ENCODE measurements around the gene ERI3. TPM values are rescaled to one million over a fixed set of nuclear protein-coding genes. Genes with fewer than 3 reads are reported as not detected.

ERI3 gene
- total and polyA plus RNA-seq, 2 of the 13 experiments (the other 11 are each of a cell fraction or from before 2014, with no cell fraction given): 35.6 to 35.9 TPM

DNA sequence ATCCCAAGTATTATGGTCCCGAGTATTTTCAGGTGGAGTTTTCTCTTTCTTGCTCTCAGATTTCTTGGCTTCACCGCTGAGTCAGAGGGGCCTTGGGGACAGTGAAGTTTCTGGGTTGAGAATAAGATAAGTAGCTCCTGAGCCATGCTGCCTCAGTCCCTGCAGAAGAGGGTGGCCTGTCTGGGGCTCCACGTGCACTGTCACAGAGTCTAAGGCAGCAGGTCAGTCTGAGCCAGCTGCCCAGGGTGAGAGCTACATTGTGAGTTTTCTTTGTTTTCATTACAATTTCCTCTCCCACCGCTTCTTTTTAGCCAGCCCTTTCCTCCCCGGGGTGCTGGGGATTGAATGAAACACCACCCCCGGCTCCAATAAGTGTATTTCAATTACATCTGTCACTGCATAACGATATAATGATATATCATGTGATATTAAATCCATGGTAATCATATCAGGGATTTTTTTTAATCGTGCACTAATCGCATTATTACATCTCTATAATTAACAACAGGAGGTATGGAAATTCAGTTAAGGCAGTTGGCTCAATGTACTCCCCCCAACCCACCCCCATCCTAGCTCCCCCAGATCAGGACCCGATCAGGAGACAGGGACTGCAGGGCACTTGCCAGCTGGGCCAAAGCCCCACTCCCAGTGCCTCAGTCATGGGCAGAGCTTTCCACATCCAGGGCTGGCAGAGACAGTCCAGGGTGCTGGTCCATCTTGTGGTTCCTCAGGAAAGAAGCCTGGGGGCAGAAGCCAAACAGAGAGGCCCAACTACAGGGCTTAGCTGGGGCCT, 98.1 kb downstream of the ERI3 start:
- Histone ChIP-seq H3K27me3 (ENCODE audit: control insufficient read depth in 1 of 2, insufficient read depth in 2 of 2, low read length in 2 of 2) (no peaks in the 10 kb centered on the region), H3K27ac (ENCODE audit: extremely low read length, insufficient read depth, low read length) (no peak overlapping the region), H4K20me1 (ENCODE audit: insufficient read depth, low read length) (no peaks in the 10 kb centered on the region), H3K4me2 (ENCODE audit: low read depth, low read length) (no peak overlapping the region), H3K4me1 (ENCODE audit: insufficient read depth, low read length) (peaks cover 22% of the 10 kb centered on the region), H3K4me3 (replicated peaks in 1 of 3; ENCODE audit: insufficient read depth in 1 of 3, low read depth in 2 of 3, low read length in 3 of 3) (no peak overlapping the region), H3K9ac (ENCODE audit: insufficient read depth, low read depth, low read length) (no peak overlapping the region), H2AFZ (ENCODE audit: low read length) (no peak overlapping the region), H3K9me3 (ENCODE audit: low read length) (no peaks in the 10 kb centered on the region), H3K36me3 (replicated peaks in 1 of 2; ENCODE audit: control insufficient read depth in 1 of 2, insufficient read depth in 2 of 2, low read length in 2 of 2) (peaks cover 1 to 4% of the 10 kb centered on the region in 2 experiments; a peak in 1 of 5 replicates), H3K79me2 (ENCODE audit: insufficient read depth, low read length) (no peaks in the 10 kb centered on the region)
- no TSS peak for BruUV-seq (replicated peaks)
- in situ Hi-C loops (cut with HindIII; ENCODE audit: extremely low pct_ligation_motif_present, low pct_unique_long_range_greater_than_20kb): no loop called here
- ATAC-seq (no peak), DNase-seq (ENCODE audit: low spot score) (no peak), FAIRE-seq (no peak)
- WGBS (ENCODE audit: low lambda C conversion rate): 97% methylated on average over 10 of the region's 10 CpGs
- intact Hi-C loops (cut with micrococcal nuclease; ENCODE audit: unreplicated experiment): no loop called here
- ChIA-PET CTCF (ENCODE audit: low intra/inter-chr PET ratio, low total read pairs) (no interaction called here), POLR2A (no interaction called here)
- TF ChIP-seq, protein P1, sequence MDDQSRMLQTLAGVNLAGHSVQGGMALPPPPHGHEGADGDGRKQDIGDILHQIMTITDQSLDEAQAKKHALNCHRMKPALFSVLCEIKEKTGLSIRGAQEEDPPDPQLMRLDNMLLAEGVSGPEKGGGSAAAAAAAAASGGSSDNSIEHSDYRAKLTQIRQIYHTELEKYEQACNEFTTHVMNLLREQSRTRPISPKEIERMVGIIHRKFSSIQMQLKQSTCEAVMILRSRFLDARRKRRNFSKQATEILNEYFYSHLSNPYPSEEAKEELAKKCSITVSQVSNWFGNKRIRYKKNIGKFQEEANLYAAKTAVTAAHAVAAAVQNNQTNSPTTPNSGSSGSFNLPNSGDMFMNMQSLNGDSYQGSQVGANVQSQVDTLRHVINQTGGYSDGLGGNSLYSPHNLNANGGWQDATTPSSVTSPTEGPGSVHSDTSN (CRISPR knock-in tag; IDR thresholded peaks at IDR 0.05; ENCODE audit: borderline replicate concordance): no peak
- TF ChIP-seq ZNF552 (CRISPR knock-in tag; IDR thresholded peaks at IDR 0.05; ENCODE audit: borderline replicate concordance) (no peak), ZNF678 (CRISPR knock-in tag; IDR thresholded peaks at IDR 0.05) (no peak), ZNF615 (CRISPR knock-in tag; IDR thresholded peaks at IDR 0.05; ENCODE audit: borderline replicate concordance) (no peak), RXRB (CRISPR knock-in tag; IDR thresholded peaks at IDR 0.05; ENCODE audit: borderline replicate concordance) (no peak), EZH2 (conservative IDR thresholded peaks at IDR 0.05; ENCODE audit: low read depth, low read length) (no peak), ZNF468 (CRISPR knock-in tag; IDR thresholded peaks at IDR 0.05) (no peak), TARDBP (CRISPR knock-in tag; IDR thresholded peaks at IDR 0.05) (no peak), XBP1 (CRISPR knock-in tag; IDR thresholded peaks at IDR 0.05) (no peak)
- TF ChIP-seq, protein P2, sequence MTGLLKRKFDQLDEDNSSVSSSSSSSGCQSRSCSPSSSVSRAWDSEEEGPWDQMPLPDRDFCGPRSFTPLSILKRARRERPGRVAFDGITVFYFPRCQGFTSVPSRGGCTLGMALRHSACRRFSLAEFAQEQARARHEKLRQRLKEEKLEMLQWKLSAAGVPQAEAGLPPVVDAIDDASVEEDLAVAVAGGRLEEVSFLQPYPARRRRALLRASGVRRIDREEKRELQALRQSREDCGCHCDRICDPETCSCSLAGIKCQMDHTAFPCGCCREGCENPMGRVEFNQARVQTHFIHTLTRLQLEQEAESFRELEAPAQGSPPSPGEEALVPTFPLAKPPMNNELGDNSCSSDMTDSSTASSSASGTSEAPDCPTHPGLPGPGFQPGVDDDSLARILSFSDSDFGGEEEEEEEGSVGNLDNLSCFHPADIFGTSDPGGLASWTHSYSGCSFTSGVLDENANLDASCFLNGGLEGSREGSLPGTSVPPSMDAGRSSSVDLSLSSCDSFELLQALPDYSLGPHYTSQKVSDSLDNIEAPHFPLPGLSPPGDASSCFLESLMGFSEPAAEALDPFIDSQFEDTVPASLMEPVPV (CRISPR knock-in tag; IDR thresholded peaks at IDR 0.05): no peak
- TF ChIP-seq, protein P3, sequence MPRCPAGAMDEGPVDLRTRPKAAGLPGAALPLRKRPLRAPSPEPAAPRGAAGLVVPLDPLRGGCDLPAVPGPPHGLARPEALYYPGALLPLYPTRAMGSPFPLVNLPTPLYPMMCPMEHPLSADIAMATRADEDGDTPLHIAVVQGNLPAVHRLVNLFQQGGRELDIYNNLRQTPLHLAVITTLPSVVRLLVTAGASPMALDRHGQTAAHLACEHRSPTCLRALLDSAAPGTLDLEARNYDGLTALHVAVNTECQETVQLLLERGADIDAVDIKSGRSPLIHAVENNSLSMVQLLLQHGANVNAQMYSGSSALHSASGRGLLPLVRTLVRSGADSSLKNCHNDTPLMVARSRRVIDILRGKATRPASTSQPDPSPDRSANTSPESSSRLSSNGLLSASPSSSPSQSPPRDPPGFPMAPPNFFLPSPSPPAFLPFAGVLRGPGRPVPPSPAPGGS (CRISPR knock-in tag; IDR thresholded peaks at IDR 0.05): no peak
- TF ChIP-seq, protein P4, sequence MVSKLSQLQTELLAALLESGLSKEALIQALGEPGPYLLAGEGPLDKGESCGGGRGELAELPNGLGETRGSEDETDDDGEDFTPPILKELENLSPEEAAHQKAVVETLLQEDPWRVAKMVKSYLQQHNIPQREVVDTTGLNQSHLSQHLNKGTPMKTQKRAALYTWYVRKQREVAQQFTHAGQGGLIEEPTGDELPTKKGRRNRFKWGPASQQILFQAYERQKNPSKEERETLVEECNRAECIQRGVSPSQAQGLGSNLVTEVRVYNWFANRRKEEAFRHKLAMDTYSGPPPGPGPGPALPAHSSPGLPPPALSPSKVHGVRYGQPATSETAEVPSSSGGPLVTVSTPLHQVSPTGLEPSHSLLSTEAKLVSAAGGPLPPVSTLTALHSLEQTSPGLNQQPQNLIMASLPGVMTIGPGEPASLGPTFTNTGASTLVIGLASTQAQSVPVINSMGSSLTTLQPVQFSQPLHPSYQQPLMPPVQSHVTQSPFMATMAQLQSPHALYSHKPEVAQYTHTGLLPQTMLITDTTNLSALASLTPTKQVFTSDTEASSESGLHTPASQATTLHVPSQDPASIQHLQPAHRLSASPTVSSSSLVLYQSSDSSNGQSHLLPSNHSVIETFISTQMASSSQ (IDR thresholded peaks at IDR 0.05; ENCODE audit: low read depth): no peak
- TF ChIP-seq, protein P4 (CRISPR knock-in tag; IDR thresholded peaks at IDR 0.05; ENCODE audit: borderline replicate concordance): no peak
- TF ChIP-seq, protein P5, sequence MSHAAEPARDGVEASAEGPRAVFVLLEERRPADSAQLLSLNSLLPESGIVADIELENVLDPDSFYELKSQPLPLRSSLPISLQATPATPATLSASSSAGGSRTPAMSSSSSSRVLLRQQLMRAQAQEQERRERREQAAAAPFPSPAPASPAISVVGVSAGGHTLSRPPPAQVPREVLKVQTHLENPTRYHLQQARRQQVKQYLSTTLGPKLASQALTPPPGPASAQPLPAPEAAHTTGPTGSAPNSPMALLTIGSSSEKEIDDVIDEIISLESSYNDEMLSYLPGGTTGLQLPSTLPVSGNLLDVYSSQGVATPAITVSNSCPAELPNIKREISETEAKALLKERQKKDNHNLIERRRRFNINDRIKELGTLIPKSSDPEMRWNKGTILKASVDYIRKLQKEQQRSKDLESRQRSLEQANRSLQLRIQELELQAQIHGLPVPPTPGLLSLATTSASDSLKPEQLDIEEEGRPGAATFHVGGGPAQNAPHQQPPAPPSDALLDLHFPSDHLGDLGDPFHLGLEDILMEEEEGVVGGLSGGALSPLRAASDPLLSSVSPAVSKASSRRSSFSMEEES (CRISPR knock-in tag; IDR thresholded peaks at IDR 0.05): no peak
